ENCODE results near the gene KLHDC7A.

GRCh38 chr1:18501833-18502232 is 21.1 kb downstream of the KLHDC7A start:
- TF ChIP-seq CTCF (conservative IDR thresholded peaks at IDR 0.05; ENCODE audit: low read depth, low read length) = no peak
- no peak for TF ChIP-seq POLR2A (IDR thresholded peaks at IDR 0.05; ENCODE audit: low read depth, low read length)
- TF ChIP-seq BHLHE40 (IDR thresholded peaks at IDR 0.05; ENCODE audit: low read depth, low read length) = no peak
- TF ChIP-seq USF2 (IDR thresholded peaks at IDR 0.05; ENCODE audit: low read depth, low read length) = no peak
- TF ChIP-seq FOS (IDR thresholded peaks at IDR 0.05; ENCODE audit: low read depth, low read length) = no peak
- no peak for TF ChIP-seq RFX5 (IDR thresholded peaks at IDR 0.05; ENCODE audit: low read depth, low read length)
- TF ChIP-seq RAD21 (IDR thresholded peaks at IDR 0.05; ENCODE audit: low read length) = no peak
- no peak for TF ChIP-seq SMC3 (IDR thresholded peaks at IDR 0.05; ENCODE audit: low read depth, low read length)
- no peak for TF ChIP-seq ELK1 (IDR thresholded peaks at IDR 0.05; ENCODE audit: borderline replicate concordance, low read depth, low read length)
- no peak for TF ChIP-seq MXI1 (IDR thresholded peaks at IDR 0.05; ENCODE audit: borderline replicate concordance, low read depth, low read length)
- no peak for TF ChIP-seq CEBPB (IDR thresholded peaks at IDR 0.05; ENCODE audit: low read depth, low read length)

Measured in IMR-90 (cell line).